ENCODE results near the gene GRIP1.

GRIP1 gene

DNA sequence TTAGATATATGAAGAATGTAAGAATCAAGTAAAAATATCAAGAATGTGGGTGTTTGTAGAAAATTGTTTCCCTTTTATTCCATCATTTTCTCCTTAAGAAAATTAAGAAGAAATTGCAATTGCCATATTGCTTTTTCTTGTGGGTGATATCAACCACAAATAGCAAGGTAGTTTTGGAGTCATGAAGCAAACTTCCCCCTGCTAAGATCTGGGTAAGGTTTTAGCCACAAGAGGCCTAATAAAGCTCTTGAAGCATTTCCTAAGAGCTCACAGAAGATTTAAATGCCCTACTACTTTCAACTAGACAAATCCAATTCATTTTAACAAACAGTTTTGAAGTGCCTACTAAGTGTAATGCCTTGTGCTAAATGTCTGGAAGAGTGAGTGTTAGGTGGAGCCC is 2.6 kb downstream of the GRIP1 start:
- DNase-seq (ENCODE audit: low read depth): no peak
- no peak overlapping the region for H3K4me3 ChIP-seq (ENCODE audit: low read depth, low read length)
- TF ChIP-seq, protein P1, sequence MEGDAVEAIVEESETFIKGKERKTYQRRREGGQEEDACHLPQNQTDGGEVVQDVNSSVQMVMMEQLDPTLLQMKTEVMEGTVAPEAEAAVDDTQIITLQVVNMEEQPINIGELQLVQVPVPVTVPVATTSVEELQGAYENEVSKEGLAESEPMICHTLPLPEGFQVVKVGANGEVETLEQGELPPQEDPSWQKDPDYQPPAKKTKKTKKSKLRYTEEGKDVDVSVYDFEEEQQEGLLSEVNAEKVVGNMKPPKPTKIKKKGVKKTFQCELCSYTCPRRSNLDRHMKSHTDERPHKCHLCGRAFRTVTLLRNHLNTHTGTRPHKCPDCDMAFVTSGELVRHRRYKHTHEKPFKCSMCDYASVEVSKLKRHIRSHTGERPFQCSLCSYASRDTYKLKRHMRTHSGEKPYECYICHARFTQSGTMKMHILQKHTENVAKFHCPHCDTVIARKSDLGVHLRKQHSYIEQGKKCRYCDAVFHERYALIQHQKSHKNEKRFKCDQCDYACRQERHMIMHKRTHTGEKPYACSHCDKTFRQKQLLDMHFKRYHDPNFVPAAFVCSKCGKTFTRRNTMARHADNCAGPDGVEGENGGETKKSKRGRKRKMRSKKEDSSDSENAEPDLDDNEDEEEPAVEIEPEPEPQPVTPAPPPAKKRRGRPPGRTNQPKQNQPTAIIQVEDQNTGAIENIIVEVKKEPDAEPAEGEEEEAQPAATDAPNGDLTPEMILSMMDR (conservative IDR thresholded peaks at IDR 0.05; ENCODE audit: low read depth, low read length): no peak

- TF ChIP-seq, protein P1 (conservative IDR thresholded peaks at IDR 0.05; ENCODE audit: low read depth, low read length): no peak
- no peak overlapping the region for H3K4me3 ChIP-seq (ENCODE audit: low read depth, low read length)
- DNase-seq (ENCODE audit: low read depth): peak; percentile 10
Measured at GRCh38 chr12:66674495-66675122, 4.3 kb downstream of the GRIP1 start.

DNA sequence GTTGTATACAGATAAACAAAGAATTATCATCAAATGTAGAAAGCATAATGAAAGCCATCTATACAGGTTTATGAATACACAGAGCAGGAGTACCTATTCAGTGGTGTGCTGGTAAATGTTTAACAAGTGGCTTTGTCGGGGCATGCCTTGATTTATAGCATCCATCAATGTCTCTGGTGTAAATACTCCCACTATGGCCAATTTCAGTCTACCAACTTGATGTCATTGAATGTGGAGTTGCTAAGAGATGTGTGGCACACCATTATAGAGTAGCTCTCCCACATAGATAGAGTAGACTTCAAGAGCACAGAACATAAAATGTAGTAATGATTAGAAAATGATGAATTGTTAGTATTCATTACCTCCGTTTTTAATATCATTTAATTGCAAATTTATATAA is 9.3 kb downstream of the GRIP1 start:
- no peak overlapping the region for H3K4me3 ChIP-seq (ENCODE audit: low read depth, low read length)
- TF ChIP-seq, protein P1 (conservative IDR thresholded peaks at IDR 0.05; ENCODE audit: low read depth, low read length): no peak
- DNase-seq (ENCODE audit: low read depth): no peak

DNA sequence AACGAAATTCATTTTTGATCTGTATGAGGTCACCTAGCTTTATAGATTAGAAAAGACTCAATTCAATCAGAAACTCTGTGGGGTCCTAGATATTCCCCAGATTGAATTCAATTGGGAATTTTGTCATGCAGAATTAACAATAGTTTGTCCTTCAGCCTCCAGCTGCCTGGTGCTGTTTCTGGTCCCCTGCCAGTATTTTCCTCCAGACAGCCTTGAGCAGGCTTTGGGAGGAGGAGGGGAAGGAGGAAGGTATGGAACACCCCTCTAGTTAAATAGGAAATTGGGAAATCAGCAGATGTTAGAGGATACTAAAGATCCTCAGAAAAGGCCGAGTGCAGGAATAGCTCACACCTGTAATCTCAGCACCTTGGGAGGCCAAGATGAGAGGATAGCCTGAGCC is 10.6 kb downstream of the GRIP1 start:
- H3K4me3 ChIP-seq (ENCODE audit: low read depth, low read length): no peak overlapping the region
- peak; percentile 24 for DNase-seq (ENCODE audit: low read depth)

DNA sequence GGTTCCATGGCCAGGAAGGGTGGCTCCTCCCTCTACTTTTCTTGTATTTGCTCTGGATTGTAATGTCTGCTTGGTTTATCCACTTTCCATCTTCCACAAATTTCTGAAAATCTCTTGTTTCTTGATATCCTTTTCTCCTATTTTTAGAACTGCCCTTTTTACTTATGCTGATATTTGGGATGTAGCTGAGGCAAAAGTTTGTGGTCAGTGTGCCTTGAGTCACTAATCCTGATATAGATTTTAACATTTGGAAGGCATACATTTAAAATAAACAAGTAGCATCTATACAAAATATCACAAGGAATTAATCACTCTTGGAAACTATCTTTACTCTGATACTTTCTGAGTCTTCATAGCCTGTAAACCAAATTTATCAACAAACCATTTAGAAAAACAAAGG is 11.0 kb downstream of the GRIP1 start:
- DNase-seq (ENCODE audit: low read depth): no peak
- TF ChIP-seq, protein P1 (conservative IDR thresholded peaks at IDR 0.05; ENCODE audit: low read depth, low read length): no peak
- no peak overlapping the region for H3K4me3 ChIP-seq (ENCODE audit: low read depth, low read length)

More for the DNA sequence above, 10.6 kb downstream of the GRIP1 start:
- TF ChIP-seq, protein P1 (conservative IDR thresholded peaks at IDR 0.05; ENCODE audit: low read depth, low read length): no peak

DNA sequence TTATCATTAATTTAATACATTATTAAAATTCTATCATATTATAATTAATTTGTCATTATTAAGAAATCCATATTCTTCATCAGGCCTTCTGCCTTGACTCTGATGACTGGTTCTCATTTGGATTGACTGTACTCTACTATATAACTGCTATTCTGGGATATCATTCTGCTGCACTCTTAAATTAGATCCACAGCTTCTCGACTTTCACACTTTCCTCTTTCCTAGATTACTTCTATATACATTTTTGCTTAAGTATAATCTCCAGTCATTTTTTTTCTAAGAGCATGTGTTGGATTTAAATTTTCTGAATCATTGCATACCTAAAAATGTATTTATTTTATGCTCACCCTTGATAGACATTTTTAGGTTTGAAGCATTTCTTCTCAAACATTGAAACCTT is 12.4 kb downstream of the GRIP1 start:
- TF ChIP-seq, protein P1 (conservative IDR thresholded peaks at IDR 0.05; ENCODE audit: low read depth, low read length): no peak
- H3K4me3 ChIP-seq (ENCODE audit: low read depth, low read length): no peak overlapping the region
- no peak for DNase-seq (ENCODE audit: low read depth)

DNA sequence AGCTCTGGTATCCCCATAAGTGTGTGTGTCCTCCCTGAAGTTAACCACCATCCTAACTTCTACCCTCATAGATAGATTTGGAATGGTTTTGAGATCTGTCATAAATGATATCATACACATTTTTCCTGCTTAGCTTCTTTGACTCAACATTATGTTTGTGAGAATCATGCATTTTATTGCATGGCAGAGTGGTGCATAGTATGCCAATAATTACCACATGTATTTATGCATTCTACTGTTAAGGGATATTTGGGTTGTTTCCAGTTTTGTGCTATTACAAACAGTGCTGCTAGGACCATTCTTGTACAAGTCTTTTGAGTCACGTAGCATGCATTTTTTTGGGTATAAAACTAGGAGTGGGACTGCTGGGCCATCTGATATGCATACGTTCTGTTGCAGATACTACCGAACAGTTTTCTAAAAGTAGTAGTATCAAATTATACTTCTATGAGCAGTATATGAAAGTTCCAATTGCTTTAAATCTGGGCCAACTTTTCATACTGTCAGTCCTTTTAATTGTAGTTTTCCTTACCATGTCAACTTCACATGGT is 13.4 kb downstream of the GRIP1 start:
- TF ChIP-seq, protein P1 (conservative IDR thresholded peaks at IDR 0.05; ENCODE audit: low read depth, low read length): no peak
- no peak for DNase-seq (ENCODE audit: low read depth)
- no peak overlapping the region for H3K4me3 ChIP-seq (ENCODE audit: low read depth, low read length)
